OCI-LY1 (cell line): ENCODE data around the gene PRKCB.

Experiments
- CTCF ChIP-seq: fragments of 200-600 bp; sonication (generic), shearing (Covaris generic); IDR thresholded peaks from 2 replicates; pipeline ENCODE4 v1.5.1; 2017; ENCODE audit warnings: mild to moderate bottlenecking, antibody characterized with exemption, low read length, moderate library complexity, mixed read lengths
- EZH2 ChIP-seq: fragments of 200-600 bp; sonication (generic), shearing (Covaris generic); IDR thresholded peaks from 2 replicates; pipeline ENCODE4 v1.8.0; 2017; ENCODE audit warnings: borderline replicate concordance, mixed run types, mild to moderate bottlenecking, antibody characterized with exemption, low read length, moderate library complexity, mixed read lengths

- TF ChIP-seq CTCF, result no peak
- no peak for TF ChIP-seq EZH2
These were observed 20.5 kb downstream of the PRKCB start for GRCh38 chr16:23856251-23856709.
